HK-2 (cell line): Measurements from ENCODE around the gene FAM131C.

ENCODE experiments used
- DNase-seq: peaks from one replicate; pipeline ENCODE4 v3.0.0-alpha.2; 2018; ENCODE audit not compliant: unreplicated experiment

The FAM131C gene

DNA sequence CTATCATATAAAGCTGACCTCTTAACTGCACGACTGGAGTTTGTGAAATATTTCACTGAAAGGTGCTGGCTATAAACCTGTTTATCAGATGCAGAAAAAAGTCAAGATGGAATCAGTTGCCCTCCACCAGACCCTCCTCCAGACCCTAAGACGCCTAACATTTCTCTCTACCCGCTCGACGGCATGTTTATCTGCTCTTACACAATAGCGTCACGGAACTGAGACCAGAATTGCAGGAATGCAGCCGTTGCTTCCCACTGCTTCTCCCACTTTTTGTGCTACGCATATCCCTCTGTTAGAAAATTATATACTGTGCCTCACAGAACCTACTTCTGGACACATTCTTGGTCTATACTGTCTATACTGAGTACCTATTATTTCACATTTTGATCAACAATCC is 28.2 kb upstream of the FAM131C start:
- no peak for DNase-seq

DNA sequence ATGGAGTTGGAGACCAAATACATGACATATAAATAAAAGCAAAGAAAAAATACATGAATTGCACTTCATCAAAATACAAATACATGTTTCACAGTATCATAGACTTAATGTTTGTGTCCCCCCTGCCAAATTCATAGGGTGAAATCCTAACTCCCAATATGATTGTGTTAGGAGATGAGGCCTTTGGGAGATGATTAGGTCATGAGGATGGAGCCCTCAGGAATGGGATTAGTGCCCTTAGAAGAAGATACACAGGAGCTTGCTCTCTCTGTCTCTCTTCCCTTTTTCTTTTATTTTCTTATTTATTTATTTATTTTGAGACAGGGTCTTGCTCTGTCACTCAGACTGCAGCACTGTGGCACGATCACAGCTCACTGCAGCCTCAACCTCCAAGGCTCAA is 26.0 kb upstream of the FAM131C start:
- no peak for DNase-seq

DNA sequence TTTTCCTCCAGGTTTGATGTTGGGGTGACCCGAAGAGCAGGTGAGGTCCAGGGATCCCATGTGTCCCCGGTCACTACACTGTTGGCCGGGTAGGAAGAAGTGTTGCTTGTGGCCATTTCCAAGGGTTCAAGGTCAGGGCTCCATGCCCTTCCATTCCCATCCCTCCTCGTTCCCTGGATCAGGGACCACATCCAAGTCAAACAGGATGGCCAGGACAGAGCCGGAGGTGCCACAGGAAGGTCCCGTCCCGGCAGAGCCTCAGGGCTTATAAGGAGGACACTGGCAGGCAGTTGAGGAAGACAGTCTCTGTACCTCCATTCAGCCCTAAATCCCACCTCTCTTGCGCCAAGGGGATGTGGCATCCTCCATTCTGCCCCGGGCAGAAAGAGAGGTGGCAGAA is 22.0 kb upstream of the FAM131C start:
- DNase-seq, result no peak

GRCh38 chr1:16094453-16095158 is 21.2 kb upstream of the FAM131C start:
- no peak for DNase-seq

DNA sequence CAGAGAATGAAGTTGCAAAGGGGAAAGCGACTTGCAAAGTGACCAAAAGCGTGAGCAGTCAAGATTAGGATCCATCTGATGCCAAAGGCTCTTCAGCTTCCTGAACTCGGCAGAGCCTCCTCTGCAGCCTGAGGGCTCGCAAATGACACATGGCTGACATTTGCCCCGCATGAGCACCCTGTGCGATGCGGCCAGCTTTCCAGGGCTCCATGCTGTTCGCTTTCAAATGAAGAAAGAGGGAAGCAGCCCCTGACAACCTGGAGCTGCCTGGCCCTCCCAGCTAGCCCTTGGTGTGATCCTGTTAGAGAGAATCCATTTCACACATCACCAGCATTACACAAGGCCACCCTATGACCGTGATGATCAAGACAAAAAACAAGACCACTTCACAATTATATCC is 20.2 kb upstream of the FAM131C start:
- DNase-seq, result no peak

DNA sequence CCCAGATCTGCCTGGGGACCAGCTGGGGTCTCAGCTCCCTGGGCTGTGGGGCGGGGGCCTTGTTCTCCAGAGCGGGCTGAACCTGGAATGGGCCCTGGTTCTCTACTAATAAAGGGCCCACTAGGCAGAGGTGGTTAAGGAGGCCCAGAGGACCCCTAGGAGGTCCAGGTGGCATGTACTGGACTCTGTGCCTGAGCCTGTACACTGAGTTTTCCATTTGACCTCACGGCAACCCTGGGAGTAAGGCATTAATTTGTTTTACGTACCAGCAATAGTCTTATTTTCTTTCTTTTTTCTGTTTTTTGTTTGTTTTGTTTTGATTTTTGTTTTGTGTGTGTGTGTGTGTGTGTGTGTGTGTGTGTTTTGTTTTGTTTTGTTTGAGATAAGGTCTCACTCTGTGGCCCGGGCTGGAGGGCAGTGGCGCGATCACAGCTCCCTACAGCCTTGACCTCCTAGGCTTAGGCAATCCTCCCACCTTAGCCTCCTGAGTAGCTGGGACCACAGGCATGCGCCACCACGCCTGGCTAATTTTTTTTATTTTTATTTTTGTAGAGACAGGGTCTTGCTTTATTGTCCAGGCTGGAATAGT is 19.6 kb upstream of the FAM131C start:
- no peak for DNase-seq

- DNase-seq, result no peak
These were observed 18.9 kb upstream of the FAM131C start for GRCh38 chr1:16092097-16092922.

DNA sequence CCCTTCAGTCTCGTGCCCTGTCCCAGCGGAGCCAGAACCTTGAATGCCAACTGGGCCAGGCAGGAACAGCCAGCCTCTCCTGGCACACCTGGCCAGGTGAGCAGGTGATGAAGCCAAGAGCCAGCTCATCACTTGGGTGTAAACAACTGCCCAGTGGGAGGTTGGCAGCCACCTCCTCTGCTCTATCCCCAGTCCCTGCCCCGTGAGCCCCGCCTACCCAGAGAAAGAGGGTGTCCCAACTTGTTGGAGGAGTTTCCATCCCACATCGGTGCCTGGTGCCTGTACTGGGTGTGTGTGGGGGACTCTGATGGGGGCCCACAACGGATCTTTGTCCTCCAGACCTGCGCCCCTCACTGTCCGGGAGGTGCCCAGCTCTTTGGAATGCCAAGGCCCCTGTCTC is 17.8 kb upstream of the FAM131C start:
- DNase-seq, result no peak

GRCh38 chr1:16090076-16090826 is 16.8 kb upstream of the FAM131C start:
- DNase-seq, result no peak

DNA sequence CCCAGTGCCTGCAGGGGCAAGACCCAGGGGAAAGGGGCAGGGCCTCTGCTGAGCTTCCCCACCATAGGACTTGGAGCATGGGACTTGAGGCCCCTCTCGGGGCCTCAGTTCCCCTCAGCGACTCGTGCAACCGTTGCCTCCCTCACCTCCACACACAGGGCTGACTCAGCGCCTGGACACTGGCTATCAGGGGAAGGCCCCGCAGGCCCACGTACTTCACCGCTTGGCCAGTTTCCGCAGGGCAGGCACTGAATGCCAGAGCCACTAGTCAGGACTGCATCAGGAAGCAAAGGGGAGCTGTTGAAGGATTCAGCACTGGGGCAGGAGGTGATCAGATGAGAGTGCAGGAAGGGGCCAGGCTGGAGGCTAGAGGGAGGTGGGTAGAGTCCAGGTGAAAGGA is 15.5 kb upstream of the FAM131C start:
- DNase-seq, result peak; percentile 93

DNA sequence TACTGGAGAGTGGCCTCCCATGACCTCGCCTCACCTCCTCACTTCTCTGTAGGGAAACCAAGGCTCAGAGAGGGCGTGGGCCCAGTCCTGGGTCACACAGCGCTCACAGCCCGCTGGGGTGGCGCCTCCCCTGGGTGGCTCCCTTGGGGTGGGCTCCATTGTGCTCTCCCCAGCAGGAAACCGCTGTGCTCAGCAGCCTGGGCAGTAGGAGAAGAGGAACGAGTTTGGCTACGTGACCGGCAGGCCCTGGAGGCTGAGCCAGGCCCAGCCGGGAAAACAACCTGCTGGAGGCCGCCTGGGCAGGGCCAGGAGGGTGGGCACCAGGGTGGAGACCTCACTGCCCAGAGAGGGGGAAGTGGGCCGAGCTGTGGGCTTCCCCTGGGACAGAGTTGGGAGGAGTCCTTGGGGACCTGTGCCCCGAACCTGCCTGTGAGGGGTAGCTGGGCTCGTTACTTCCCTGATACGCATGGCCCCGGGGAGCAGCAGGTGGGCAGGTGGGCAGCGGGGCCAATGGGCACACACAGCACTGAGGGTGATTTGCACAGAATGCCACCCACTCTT is 15.0 kb upstream of the FAM131C start:
- DNase-seq, result no peak

- no peak for DNase-seq
These were observed 14.3 kb upstream of the FAM131C start for GRCh38 chr1:16087733-16088132.

DNA sequence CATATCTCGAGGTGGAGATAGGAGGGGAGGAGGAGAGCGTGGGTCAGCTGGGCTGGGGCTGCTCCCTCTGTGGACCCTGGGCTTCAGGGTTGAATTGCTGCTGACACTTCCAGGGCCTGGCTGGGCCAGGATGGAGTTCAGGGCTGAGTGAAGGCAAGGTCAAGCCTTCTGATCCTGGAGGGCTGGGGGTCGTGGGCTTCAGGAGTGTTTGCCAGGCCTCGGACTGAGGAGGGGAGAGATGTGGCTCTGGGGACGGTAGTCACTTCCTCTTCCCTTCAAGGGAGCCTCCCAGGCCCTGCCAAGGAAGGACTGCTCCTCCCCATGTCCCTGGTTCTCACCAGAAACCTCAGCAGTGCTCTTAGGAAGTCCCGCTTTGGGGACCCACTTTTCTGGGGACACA is 12.1 kb upstream of the FAM131C start:
- no peak for DNase-seq

GRCh38 chr1:16083486-16083885 is 10.0 kb upstream of the FAM131C start:
- no peak for DNase-seq

- DNase-seq, result peak; percentile 78
These were observed 9.0 kb upstream of the FAM131C start for GRCh38 chr1:16082283-16083038.

- no peak for DNase-seq
These were observed 8.2 kb upstream of the FAM131C start for GRCh38 chr1:16081636-16082035.

DNA sequence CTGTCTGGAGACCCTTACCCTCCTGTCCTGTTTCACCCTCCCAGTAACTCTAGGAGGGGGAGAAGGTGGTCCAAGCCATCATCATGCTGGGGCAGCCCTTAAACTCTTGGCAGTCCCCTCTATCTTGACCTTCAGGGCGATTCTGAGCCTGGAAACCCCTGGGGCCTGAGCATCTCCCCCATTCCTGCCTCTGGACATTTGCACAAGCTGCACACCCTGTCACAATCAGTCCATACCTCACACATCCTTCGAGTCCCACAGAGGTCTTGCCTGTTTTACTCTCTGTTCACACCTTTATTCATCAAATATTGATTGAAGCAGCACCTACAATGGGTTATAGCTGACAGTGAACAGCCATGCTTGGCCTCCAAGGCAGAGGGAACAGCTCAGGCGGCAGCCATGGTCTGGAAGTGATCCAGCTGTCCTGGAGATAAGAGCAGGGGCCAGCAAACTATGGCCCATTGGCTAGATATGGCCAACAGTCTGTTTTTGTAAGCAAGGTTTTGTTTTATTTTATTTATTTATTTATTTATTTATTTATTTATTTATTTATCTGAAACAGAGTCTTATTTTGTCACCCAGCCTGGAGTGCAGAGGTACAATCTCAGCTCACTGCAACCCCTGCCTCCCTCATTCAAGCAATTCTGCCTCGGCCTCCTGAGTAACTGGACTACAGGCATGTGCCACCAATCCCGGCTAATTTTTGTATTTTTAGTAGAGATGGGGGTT is 7.1 kb upstream of the FAM131C start:
- DNase-seq, result no peak

DNA sequence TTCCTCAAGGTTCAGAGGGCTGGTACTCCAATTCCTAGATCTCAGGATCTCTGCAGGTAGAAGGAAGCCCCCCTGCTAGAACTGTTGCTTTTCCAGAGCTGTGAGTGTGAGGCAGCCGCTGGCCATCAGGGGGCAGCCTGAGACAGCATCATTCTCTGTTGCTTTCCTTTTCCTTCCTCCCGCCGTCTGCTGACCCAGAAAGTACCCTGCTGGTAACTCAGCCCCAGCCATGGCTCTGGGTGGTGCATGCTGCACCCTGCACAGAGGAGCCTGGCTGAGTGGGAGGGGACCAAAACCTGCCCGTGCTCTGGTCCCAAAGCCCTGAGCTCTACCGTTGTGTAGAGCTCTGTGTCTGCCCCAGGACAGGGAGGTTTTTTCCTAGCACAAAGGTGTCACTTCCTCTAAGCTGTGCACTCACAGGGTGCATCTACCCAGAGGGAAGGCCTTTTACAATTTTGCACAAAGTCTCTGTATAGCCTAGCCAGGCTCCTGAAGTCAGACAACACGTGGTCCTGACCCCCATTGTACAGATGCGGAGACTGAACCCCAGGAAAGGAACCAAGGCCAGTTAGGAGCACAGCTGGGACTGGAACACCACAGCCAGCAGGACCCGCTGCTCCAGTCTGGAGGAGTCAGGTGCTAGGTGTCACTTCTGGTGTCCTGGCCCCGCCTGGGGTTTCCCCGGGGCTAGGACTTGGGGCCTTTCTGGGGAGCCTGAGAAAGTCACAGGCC is 5.6 kb upstream of the FAM131C start:
- DNase-seq, result peak; percentile 79

DNA sequence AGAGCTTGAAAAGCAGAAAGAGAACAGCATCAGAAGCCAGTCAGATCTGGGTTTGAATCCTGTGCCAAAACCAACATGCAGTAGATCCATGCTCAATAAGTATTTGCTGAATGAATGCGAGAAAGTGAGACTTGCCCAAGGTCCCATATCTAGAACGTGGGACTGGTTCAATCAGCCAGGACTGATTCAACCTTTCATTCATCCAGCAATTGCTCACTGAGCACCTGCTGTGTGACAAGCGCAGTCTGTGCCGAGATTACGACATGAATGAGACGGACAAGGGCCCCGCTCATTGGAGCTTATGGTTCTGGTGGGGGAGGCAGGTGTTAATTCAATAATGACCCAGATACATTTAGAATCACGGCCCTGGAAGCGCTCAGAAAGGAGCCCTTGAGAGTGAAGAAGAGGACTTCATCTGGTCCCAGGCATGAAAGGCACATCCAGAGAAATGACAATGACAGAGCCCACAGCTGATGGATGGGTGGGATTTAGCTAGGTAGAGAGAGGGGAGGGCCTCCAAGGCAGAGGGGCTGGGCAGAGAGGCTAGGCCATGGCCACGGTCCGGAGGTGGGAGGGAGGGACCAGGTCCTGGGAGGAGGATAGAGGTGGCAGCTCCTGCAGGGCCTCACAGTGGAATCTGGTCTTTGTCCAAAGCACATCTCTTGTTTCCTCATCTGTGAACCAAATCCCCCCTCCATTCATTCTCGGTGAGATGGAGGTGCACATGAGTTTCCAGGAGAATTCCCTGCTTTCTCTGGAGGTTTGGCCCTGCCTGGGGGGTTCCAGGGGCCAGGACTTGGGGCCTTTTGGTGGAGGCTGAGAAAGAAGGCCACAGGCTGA is 4.2 kb upstream of the FAM131C start:
- DNase-seq, result no peak
